8988T (cell line): Measurements from ENCODE around the gene CSRNP3.

Experiments used
- DNase-seq: peaks from one replicate; pipeline ENCODE4 v3.0.0; 2011

The CSRNP3 gene

GRCh38 chr2:165692906-165693305 is 223.4 kb downstream of the CSRNP3 start:
- DNase-seq: no peak

- DNase-seq: no peak
Observed at GRCh38 chr2:165693838-165694237, 224.3 kb downstream of the CSRNP3 start.

- DNase-seq: no peak
Observed at GRCh38 chr2:165697748-165698443, 228.4 kb downstream of the CSRNP3 start.

DNA sequence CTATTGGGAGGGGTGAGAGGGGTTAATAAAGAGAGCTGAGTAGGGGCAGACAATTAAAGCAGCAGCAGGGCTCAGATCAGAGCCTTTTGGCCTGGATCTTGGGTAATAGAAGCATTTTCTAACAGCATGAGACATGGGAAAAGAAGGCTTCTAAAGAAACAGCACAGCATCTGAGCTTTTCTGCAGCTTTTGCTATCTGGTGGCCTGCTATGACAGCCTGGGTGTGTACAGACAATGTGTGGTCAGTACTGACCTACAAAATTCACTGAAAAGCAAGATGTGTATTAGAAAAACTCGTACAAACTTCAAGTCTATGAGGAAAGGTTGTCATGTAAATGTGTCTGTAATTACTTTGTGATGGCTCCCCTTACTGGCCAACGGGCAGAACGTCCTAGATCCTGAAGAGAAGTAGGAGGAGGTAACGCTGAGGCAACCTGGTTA is 229.0 kb downstream of the CSRNP3 start:
- DNase-seq: no peak

- DNase-seq: no peak
Observed at GRCh38 chr2:165699946-165700345, 230.4 kb downstream of the CSRNP3 start.

DNA sequence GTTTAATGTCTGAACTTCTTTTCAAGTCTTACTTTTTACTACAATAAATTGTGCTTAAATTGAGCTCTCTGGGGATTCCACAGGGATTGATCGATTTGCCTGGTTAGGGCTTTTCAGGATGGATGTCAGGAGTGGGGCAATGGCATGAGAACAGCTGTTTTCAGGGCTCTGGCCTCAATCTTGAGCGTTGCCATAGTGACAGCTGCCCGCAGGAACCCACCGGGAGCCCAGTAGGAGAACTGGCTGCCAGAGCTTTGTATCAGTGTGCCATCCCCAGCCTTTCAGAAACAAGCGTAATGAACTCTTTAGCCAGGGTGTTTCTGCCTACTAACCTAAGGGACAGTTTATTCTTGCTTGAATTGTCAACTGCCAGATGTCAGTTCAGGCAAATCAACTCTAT is 231.0 kb downstream of the CSRNP3 start:
- no peak for DNase-seq

DNA sequence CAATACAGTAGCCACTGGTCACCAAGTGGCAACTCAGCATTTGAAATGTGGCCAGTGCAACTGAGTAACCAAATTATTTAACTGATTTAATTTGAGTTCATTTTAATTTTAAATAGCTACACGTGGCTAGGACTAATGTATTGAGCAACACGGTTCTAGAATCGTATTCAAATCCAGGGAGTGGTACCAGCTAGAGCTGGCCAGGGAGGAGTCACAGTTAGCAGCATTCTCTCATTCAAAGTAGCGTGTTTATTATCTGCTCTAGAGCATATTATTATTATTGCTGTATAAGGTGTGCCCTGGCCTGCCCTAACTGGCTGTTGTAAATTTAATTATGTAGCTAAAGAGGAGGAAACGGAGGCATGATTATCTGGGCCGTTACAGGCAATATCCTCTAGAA is 231.6 kb downstream of the CSRNP3 start:
- no peak for DNase-seq

- DNase-seq: no peak
Observed at GRCh38 chr2:165706960-165707487, 237.5 kb downstream of the CSRNP3 start.

DNA sequence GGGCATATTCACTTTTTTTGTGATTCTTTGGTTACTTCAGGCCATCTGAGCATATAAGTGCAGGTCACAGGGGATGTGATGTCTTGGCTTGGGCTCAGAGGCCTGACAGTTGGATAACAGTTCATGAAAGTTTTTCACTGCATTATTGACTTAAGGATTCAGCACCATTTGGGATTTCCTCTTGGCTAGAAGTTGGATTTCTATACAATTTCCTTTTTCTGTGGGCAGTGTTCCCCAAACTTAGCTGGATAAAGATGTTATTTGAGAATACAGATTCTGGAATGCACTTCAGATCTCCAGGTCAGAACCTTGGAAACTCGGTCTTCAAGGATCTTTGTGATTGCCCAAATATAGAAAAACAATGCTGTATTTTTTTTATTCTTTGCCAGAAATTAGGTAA is 246.6 kb downstream of the CSRNP3 start:
- no peak for DNase-seq

DNA sequence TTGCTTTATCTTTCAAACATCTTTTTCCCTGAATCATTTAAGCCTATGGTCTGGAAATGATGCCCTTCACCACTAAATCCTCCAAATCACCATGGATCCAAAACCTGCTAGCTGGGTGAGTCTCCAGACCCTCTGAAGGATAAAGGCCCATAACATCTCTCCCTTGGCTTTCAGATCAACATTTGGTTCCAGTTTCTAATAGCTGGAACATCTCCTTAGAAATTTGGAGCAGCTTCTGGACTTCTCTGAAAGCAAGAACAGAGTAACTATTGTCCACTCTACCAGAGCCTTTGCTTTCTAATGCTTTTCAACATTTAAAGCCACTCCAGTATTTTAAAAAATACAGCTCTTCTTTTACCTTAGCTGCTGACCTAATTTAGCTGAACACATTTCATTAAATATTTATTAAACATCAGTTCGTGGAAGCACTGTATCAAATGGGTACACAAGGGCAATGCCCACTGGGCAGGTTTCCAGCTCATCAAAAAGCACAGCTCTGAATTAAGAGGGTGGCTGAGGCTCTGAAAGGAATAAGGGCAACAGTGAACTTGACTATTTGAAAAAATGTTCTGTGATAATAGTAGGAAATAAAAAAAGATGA is 249.2 kb downstream of the CSRNP3 start:
- DNase-seq: no peak

DNA sequence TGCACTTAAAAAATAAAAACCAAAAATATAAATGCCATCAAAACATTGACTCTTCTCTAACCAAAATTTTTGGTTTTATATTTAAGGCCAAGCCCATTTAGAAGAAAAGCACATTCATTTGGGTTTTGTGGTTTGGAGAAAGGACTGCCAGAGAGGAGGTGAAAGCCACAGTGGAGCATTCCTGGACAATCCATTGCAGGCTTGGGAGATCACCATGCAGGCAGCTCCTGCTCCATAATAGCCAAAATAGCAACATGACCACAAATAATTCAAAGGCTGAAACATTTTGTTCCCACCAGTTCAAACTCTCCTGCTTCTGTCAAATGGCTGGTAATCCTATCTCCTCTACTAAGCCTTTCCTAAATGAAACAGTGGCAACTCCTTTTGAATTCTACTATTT is 251.0 kb downstream of the CSRNP3 start:
- DNase-seq: no peak

GRCh38 chr2:165725421-165725820 is 255.9 kb downstream of the CSRNP3 start:
- DNase-seq: no peak
